CD14-positive monocyte (primary cell): ENCODE data around the gene PRR14. TPM values are rescaled to one million over a fixed set of nuclear protein-coding genes. Genes with fewer than 3 reads are reported as not detected.
A peak's percentile ranks its signal among the peaks of the same experiment; 100 is the strongest.

ENCODE experiments used
- DNase-seq, 3 donors: peaks; one replicate each; pipeline ENCODE4 v3.0.0-alpha.2; 2011 to 2022
- H2AFZ ChIP-seq: 2 replicates; pipeline ENCODE4 v1.6.0; 2012; ENCODE audit warnings: mild to moderate bottlenecking, low read depth, low read length, inconsistent platforms; ENCODE audit not compliant: insufficient read depth, poor library complexity, severe bottlenecking
- H3K27ac ChIP-seq, 2 donors: 1 replicate in 1 of 2; 2 replicates in 1 of 2; pipeline ENCODE4 v1.5.1; 2012 to 2013; ENCODE audit warnings: low read length in 2 of 2, control low read depth in 1 of 2, inconsistent platforms in 1 of 2, low read depth in 1 of 2, mild to moderate bottlenecking in 1 of 2
- H3K27me3 ChIP-seq, 2 donors: one replicate each; pipeline versions ENCODE4 v1.6.0 to v1.6.1; 2011 to 2013; ENCODE audit warnings: low read length in 2 of 2; ENCODE audit not compliant: control insufficient read depth in 2 of 2, insufficient read depth in 2 of 2
- H3K36me3 ChIP-seq, 2 donors: replicated peaks in 1 of 2; 1 replicate in 1 of 2; 2 replicates in 1 of 2; pipeline versions ENCODE4 v1.5.1 to v1.6.1; 2012 to 2013; ENCODE audit warnings: low read length in 2 of 2, control low read depth in 1 of 2, inconsistent platforms in 1 of 2, mild to moderate bottlenecking in 1 of 2; ENCODE audit not compliant: insufficient read depth in 2 of 2, control insufficient read depth in 1 of 2
- H3K4me1 ChIP-seq, 2 donors: 1 replicate in 1 of 2; 2 replicates in 1 of 2; pipeline versions ENCODE4 v1.5.1 to v1.6.1; 2012 to 2013; ENCODE audit warnings: low read length in 2 of 2, control low read depth in 1 of 2, inconsistent platforms in 1 of 2, mild to moderate bottlenecking in 1 of 2, moderate library complexity in 1 of 2; ENCODE audit not compliant: insufficient read depth in 2 of 2, control insufficient read depth in 1 of 2
- H3K4me2 ChIP-seq: replicated peaks from 2 replicates; pipeline ENCODE3; 2012; ENCODE audit warnings: low read length, moderate library complexity, mild to moderate bottlenecking; ENCODE audit not compliant: poor library complexity, severe bottlenecking; ENCODE audit errors: extremely low read depth
- H3K4me3 ChIP-seq, 3 experiments: fragments of 200-600 bp in 1 of 3; sonication (generic) in 1 of 3; replicated peaks in 1 of 3; 1 replicate in 2 of 3; 2 replicates in 1 of 3; pipeline ENCODE4 v1.5.1; 2011 to 2013; ENCODE audit warnings: low read length in 3 of 3, mild to moderate bottlenecking in 3 of 3, control low read depth in 2 of 3, low read depth in 2 of 3, inconsistent platforms in 1 of 3, moderate library complexity in 1 of 3
- H3K79me2 ChIP-seq: 2 replicates; pipeline ENCODE4 v1.6.0; 2012; ENCODE audit warnings: mild to moderate bottlenecking, control low read depth, inconsistent platforms, low read length, moderate library complexity; ENCODE audit not compliant: insufficient read depth
- H3K9ac ChIP-seq: 2 replicates; pipeline ENCODE4 v1.6.0; 2017; ENCODE audit warnings: low read length, mild to moderate bottlenecking; ENCODE audit not compliant: insufficient read depth, poor library complexity, severe bottlenecking
- H3K9me3 ChIP-seq, 2 donors: replicated peaks in 1 of 2; 1 replicate in 1 of 2; 2 replicates in 1 of 2; pipeline versions ENCODE4 v1.5.1 to v1.6.1; 2012 to 2013; ENCODE audit warnings: low read length in 2 of 2, control low read depth in 1 of 2; ENCODE audit not compliant: control insufficient read depth in 1 of 2, insufficient read depth in 1 of 2
- H4K20me1 ChIP-seq: 2 replicates; pipeline ENCODE4 v1.6.0; 2012; ENCODE audit warnings: mild to moderate bottlenecking, low read length, control low read depth, moderate library complexity; ENCODE audit not compliant: insufficient read depth
- H3K27ac Mint-ChIP-seq, 7 donors: one replicate each; pipeline ENCODE4 v1.8.0; 2020; ENCODE audit warnings: mild to moderate bottlenecking in 7 of 7, mixed read lengths in 7 of 7, moderate library complexity in 6 of 7, inconsistent platforms in 2 of 7
- H3K27me3 Mint-ChIP-seq, 3 donors: one replicate each; pipeline ENCODE4 v1.8.0; 2021 to 2022; ENCODE audit warnings: low read depth in 3 of 3, mild to moderate bottlenecking in 3 of 3, mixed read lengths in 3 of 3, moderate library complexity in 3 of 3, inconsistent platforms in 1 of 3
- H3K36me3 Mint-ChIP-seq, 2 donors: one replicate each; pipeline ENCODE4 v1.8.0; 2020; ENCODE audit warnings: mixed read lengths in 2 of 2, inconsistent platforms in 1 of 2, mild to moderate bottlenecking in 1 of 2
- H3K4me1 Mint-ChIP-seq: one replicate; pipeline ENCODE4 v1.8.0; 2020; ENCODE audit warnings: mild to moderate bottlenecking, mixed read lengths
- H3K4me3 Mint-ChIP-seq, 2 donors: one replicate each; pipeline ENCODE4 v1.8.0; 2020; ENCODE audit warnings: mild to moderate bottlenecking in 2 of 2, mixed read lengths in 2 of 2, moderate library complexity in 1 of 2
- H3K9me3 Mint-ChIP-seq, 7 donors: one replicate each; pipeline ENCODE4 v1.8.0; 2020 to 2022; ENCODE audit warnings: mixed read lengths in 7 of 7, mild to moderate bottlenecking in 6 of 7, moderate library complexity in 6 of 7, inconsistent platforms in 2 of 7
- CTCF ChIP-seq: fragments of 200-600 bp; IDR thresholded peaks from one replicate; pipeline ENCODE4 v1.8.0; 2022; ENCODE audit warnings: antibody characterized with exemption, mild to moderate bottlenecking
- WGBS: methylation state at CpG from one replicate; pipeline ENCODE4 v1.1.5; 2013; ENCODE audit warnings: missing lambda C conversion rate; ENCODE audit not compliant: insufficient coverage; 5-methylcytosine and 5-hydroxymethylcytosine counted together
- intact Hi-C, 2 donors: fragments of 100-400 bp; cut with micrococcal nuclease; formaldehyde crosslinking; loops; one replicate each; pipeline versions ENCODE4 v1.15.0 to v1.15.1; 2023
- polyA plus RNA-seq, 3 donors: library from polyadenylated mRNA; depleted of rRNA in 1 of 3; unstranded in 2 of 3; stranded (reverse) in 1 of 3; fragments of 300-500 nt in 2 of 3; fragments of >200 nt in 1 of 3; fragmentation: Illumina TruSeq in 2 of 3; gene quantifications; 1 replicate in 2 of 3; 2 replicates in 1 of 3; pipeline ENCODE4 v1.2.3, GENCODE V29; 2012 to 2021

Gene PRR14
- polyA plus RNA-seq, 3 donors: 6.1 to 32.6 (median 10.4) TPM

- Histone ChIP-seq H3K79me2 (no peaks in the 10 kb centered on the region), H3K4me1 (peaks cover 22 to 29% of the 10 kb centered on the region in 2 donors), H2AFZ (peak overlapping the region; percentile 74), H3K9ac (no peak overlapping the region), H3K9me3 (no peaks in the 10 kb centered on the region), H4K20me1 (no peaks in the 10 kb centered on the region), H3K27ac (peak overlapping the region in 1 of 2 donors; percentile 45), H3K4me2 (no peak overlapping the region), H3K27me3 (no peaks in the 10 kb centered on the region), H3K36me3 (no peaks in the 10 kb centered on the region), H3K4me3 (no peak overlapping the region)
- Mint-ChIP-seq H3K27ac (peak overlapping the region in 3 of 7 donors; percentile 40 to 83 (median 73)), H3K9me3 (no peaks in the 10 kb centered on the region), H3K27me3 (peaks cover 1 to 3% (median 2%) of the 10 kb centered on the region in 3 donors), H3K4me3 (no peak overlapping the region), H3K4me1 (peaks cover 35% of the 10 kb centered on the region), H3K36me3 (no peaks in the 10 kb centered on the region)
- no peak for DNase-seq
- no peak for TF ChIP-seq CTCF
- intact Hi-C loops: no loop called here
- 87% methylated on average over 2 of the region's 4 CpGs for WGBS
These were observed 41.1 kb downstream of the PRR14 start for GRCh38 chr16:30691907-30692306.

DNA sequence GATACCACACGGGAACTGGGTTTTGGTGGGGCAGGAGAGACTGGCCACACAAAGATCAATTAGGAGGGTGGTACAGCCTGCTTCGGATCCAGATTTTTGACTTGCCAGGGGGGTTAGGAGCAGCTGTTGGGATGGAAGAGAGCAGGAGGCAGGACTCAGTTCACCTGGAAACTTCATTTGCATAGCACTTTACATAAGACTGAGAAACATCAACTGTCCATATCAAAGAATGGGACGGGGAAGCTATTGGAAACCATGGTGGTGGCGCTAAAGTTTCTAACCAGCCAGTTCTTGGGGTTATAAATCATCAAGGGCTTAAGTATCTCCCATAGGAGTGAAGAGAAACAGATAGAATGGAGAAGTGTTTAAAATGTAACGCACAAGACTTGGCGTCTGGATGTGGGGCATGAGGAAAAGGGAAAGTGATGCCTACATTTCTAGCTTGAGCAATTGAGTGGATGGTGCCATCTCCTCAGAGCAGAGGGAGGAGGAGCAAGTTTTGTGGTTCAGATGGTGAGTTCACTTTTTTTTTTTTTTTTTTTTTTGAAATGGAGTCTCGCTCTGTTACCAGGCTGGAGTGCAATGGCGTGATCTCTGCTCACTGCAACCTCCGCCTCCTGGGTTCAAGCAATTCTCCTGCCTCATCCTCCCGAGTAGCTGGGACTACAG lies 41.8 kb downstream of the PRR14 start:
- no peaks in the 10 kb centered on the region for H3K9me3 Mint-ChIP-seq
- 33% methylated on average over 3 of the region's 10 CpGs for WGBS
- no peak for TF ChIP-seq CTCF
- peak overlapping the region; percentile 18 to 45 for H3K27ac ChIP-seq
- no peaks in the 10 kb centered on the region for H4K20me1 ChIP-seq
- H2AFZ ChIP-seq: peak overlapping the region; percentile 74
- H3K4me2 ChIP-seq: peak overlapping the region; percentile 15
- no peaks in the 10 kb centered on the region for H3K27me3 ChIP-seq
- no peak overlapping the region for H3K9ac ChIP-seq
- peaks cover 38% of the 10 kb centered on the region for H3K4me1 Mint-ChIP-seq
- intact Hi-C loops: no loop called here
- peak overlapping the region in 1 of 3 experiments; percentile 8 for H3K4me3 ChIP-seq
- H3K4me3 Mint-ChIP-seq: peak overlapping the region; percentile 0 to 60
- H3K9me3 ChIP-seq: no peaks in the 10 kb centered on the region
- H3K36me3 Mint-ChIP-seq: no peaks in the 10 kb centered on the region
- H3K27me3 Mint-ChIP-seq: peaks cover 0 to 3% (median 1%) of the 10 kb centered on the region in 3 donors
- H3K36me3 ChIP-seq: no peaks in the 10 kb centered on the region
- H3K27ac Mint-ChIP-seq: peak overlapping the region; percentile 40 to 91 (median 79)
- peak; percentile 54 to 57 (median 55) for DNase-seq
- H3K79me2 ChIP-seq: no peaks in the 10 kb centered on the region
- peaks cover 26 to 34% of the 10 kb centered on the region in 2 donors for H3K4me1 ChIP-seq
